BLaER1 treated with 17β-estradiol and CSF1 and Interleukin-3, amounts not matched to agents 10 nM and 100 nM (cell line): Measurements from ENCODE around the gene BABAM2.
A peak's percentile ranks its signal among the peaks of the same experiment; 100 is the strongest.

Experiments
- H3K27ac ChIP-seq, 11 experiments: shearing (Covaris generic); formaldehyde crosslinking; 2 replicates each; pipeline ENCODE4 v1.8.1; 2022
- H3K27me3 ChIP-seq, 11 experiments: shearing (Covaris generic); formaldehyde crosslinking; 2 replicates each; pipeline ENCODE4 v1.8.1; 2022
- H3K36me3 ChIP-seq, 11 experiments: shearing (Covaris generic); formaldehyde crosslinking; 2 replicates each; pipeline ENCODE4 v1.8.1; 2022
- H3K4me1 ChIP-seq, 10 experiments: shearing (Covaris generic); formaldehyde crosslinking; 2 replicates each; pipeline ENCODE4 v1.8.1; 2022
- H3K4me2 ChIP-seq, 11 experiments: shearing (Covaris generic); formaldehyde crosslinking; 2 replicates each; pipeline ENCODE4 v1.8.1; 2022
- H3K4me3 ChIP-seq, 10 experiments: shearing (Covaris generic); formaldehyde crosslinking; 2 replicates each; pipeline ENCODE4 v1.8.1; 2022
- H3K9ac ChIP-seq, 11 experiments: shearing (Covaris generic); formaldehyde crosslinking; 2 replicates each; pipeline ENCODE4 v1.8.1; 2022
- H3K9me3 ChIP-seq, 11 experiments: shearing (Covaris generic); formaldehyde crosslinking; replicated peaks in 1 of 11; 2 replicates each; pipeline ENCODE4 v1.8.1; 2022
- H4K20me1 ChIP-seq, 11 experiments: shearing (Covaris generic); formaldehyde crosslinking; 2 replicates each; pipeline ENCODE4 v1.8.1; 2022
- Cebpa-rat ChIP-seq, 11 experiments: shearing (Covaris generic); IDR thresholded peaks; 2 replicates each; pipeline ENCODE4 v1.8.1; 2022

BABAM2 gene

GRCh38 chr2:28361991-28362710 lies 471.6 kb downstream of the BABAM2 start:
- peak overlapping the region in 4 of 11 experiments; percentile 76 to 80 (median 80); a peak in 8 of 22 replicates for H3K27ac ChIP-seq
- peaks cover 81 to 92% (median 89%) of the 10 kb centered on the region in 10 experiments for H3K4me1 ChIP-seq
- H3K4me3 ChIP-seq, result no peak overlapping the region
- 0 out of 22 replicates have a peak overlapping the region, but pooled peaks of 1 of the 11 experiments have one; percentile 67 for H3K9ac ChIP-seq
- no peak for TF ChIP-seq Cebpa-rat (IDR thresholded peaks at IDR 0.05)
- no peaks in the 10 kb centered on the region for H3K36me3 ChIP-seq
- H4K20me1 ChIP-seq, result no peaks in the 10 kb centered on the region
- no peaks in the 10 kb centered on the region for H3K9me3 ChIP-seq
- peak overlapping the region; percentile 89 to 100 (median 94); a peak in 21 of 22 replicates for H3K4me2 ChIP-seq
- H3K27me3 ChIP-seq, result no peaks in the 10 kb centered on the region

DNA sequence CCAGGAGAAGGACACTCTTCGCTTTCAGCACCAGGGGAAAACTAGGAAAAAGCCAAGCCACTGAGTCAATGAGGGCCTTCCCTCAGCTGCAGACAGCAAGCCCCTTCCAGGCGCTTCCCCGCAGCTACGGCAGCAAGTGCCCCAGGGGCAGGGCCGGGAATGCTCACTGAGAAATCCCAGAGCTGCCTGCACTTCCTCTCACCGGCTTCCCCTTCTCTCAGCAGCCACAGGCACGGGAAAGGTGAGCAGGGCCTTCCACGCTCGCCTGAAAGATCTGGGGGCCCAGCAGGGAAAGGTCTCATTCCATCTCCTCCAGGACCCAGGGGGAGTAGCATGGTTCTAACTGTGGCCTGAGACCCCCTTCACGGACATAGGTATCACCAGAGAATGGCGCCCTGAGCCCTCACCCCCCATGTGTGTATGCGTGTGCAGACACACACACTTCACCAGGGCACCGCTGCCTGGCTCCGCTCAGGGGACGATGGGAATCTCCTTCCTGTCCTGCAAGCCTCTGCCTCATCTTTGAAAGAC lies 472.5 kb downstream of the BABAM2 start:
- Histone ChIP-seq H3K27me3 (no peaks in the 10 kb centered on the region), H3K27ac (0 out of 22 replicates have a peak overlapping the region, but pooled peaks of 1 of the 11 experiments have one; percentile 6), H4K20me1 (no peaks in the 10 kb centered on the region), H3K4me2 (peak overlapping the region; percentile 68 to 100 (median 93)), H3K4me1 (peaks cover 90 to 98% (median 97%) of the 10 kb centered on the region in 10 experiments), H3K9me3 (no peaks in the 10 kb centered on the region), H3K36me3 (no peaks in the 10 kb centered on the region), H3K9ac (no peak overlapping the region; a peak in 1 of 22 replicates), H3K4me3 (no peak overlapping the region)
- TF ChIP-seq Cebpa-rat (IDR thresholded peaks at IDR 0.05), result no peak

GRCh38 chr2:28363686-28364280 lies 473.3 kb downstream of the BABAM2 start:
- Histone ChIP-seq H3K4me2 (peak overlapping the region; percentile 80 to 100 (median 92); a peak in 17 of 22 replicates), H3K4me1 (peaks cover 86 to 99% (median 95%) of the 10 kb centered on the region in 10 experiments), H4K20me1 (no peaks in the 10 kb centered on the region), H3K27me3 (no peaks in the 10 kb centered on the region), H3K9me3 (no peaks in the 10 kb centered on the region), H3K27ac (no peak overlapping the region), H3K9ac (no peak overlapping the region), H3K4me3 (no peak overlapping the region), H3K36me3 (no peaks in the 10 kb centered on the region)
- no peak for TF ChIP-seq Cebpa-rat (IDR thresholded peaks at IDR 0.05)

DNA sequence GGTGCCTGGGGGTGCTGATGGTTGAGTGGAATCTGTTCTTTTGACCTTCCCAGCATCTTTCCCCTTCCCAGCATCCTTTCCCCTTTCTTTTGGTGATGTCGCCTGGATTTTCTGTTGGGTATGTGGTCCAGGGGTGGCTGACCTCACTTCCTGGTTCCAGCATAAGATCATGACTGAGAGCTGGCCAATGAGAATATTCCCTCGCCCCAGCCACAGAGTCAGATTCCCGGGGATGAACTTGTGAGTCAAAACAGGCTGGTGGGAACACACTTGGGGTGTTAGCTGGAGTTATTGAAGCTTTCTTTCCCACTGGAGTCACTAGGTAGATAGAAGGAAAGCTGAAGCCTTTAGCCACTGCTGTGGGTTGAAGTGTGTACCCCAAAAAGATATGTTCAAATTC lies 474.1 kb downstream of the BABAM2 start:
- Histone ChIP-seq H3K4me1 (peaks cover 78 to 98% (median 92%) of the 10 kb centered on the region in 10 experiments), H3K36me3 (no peaks in the 10 kb centered on the region), H3K9me3 (no peaks in the 10 kb centered on the region), H3K4me2 (peak overlapping the region; percentile 79 to 100 (median 88)), H3K9ac (peak overlapping the region in 3 of 11 experiments; percentile 1 to 60 (median 40); a peak in 2 of 22 replicates), H3K27me3 (no peaks in the 10 kb centered on the region), H3K27ac (peak overlapping the region in 8 of 11 experiments; percentile 19 to 92 (median 57); a peak in 9 of 22 replicates), H3K4me3 (no peak overlapping the region), H4K20me1 (no peaks in the 10 kb centered on the region)
- TF ChIP-seq Cebpa-rat (IDR thresholded peaks at IDR 0.05), result no peak

DNA sequence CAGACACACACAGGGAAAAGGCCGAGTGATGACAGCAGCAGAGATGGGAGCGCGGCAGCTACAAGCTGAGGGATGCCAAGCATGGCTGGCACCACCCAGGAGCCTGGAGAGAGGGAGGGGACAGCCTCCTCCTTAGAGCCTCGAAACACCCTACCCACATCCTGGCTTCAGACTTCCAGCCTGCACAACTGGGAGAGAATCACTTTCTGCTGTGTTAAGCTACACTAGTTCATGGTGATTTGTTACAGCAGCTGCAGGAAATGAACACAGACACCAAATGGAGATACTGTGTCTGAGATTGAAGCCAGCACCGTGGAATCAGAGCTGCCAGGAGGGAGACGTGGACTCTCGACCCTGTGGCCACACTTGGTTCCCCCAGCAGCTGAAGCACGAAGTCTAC lies 474.6 kb downstream of the BABAM2 start:
- Histone ChIP-seq H3K4me2 (peak overlapping the region; percentile 79 to 100 (median 88)), H3K27ac (peak overlapping the region in 9 of 11 experiments; percentile 19 to 92 (median 72); a peak in 15 of 22 replicates), H3K4me1 (peaks cover 73 to 97% (median 87%) of the 10 kb centered on the region in 10 experiments), H4K20me1 (no peaks in the 10 kb centered on the region), H3K9me3 (no peaks in the 10 kb centered on the region), H3K4me3 (no peak overlapping the region), H3K9ac (peak overlapping the region in 7 of 11 experiments; percentile 0 to 60 (median 33); a peak in 5 of 22 replicates), H3K36me3 (no peaks in the 10 kb centered on the region), H3K27me3 (no peaks in the 10 kb centered on the region)
- no peak for TF ChIP-seq Cebpa-rat (IDR thresholded peaks at IDR 0.05)

- Histone ChIP-seq H3K27ac (peak overlapping the region in 10 of 11 experiments; percentile 56 to 92 (median 84); a peak in 20 of 22 replicates), H3K4me1 (peaks cover 63 to 92% (median 77%) of the 10 kb centered on the region in 10 experiments), H3K36me3 (no peaks in the 10 kb centered on the region), H3K4me2 (peak overlapping the region; percentile 79 to 100 (median 88)), H3K9me3 (no peaks in the 10 kb centered on the region), H3K9ac (peak overlapping the region in 10 of 11 experiments; percentile 6 to 79 (median 72); a peak in 14 of 22 replicates), H3K4me3 (no peak overlapping the region; a peak in 1 of 20 replicates), H3K27me3 (no peaks in the 10 kb centered on the region), H4K20me1 (no peaks in the 10 kb centered on the region)
- TF ChIP-seq Cebpa-rat (IDR thresholded peaks at IDR 0.05), result no peak
Measured at GRCh38 chr2:28366149-28366495, 475.6 kb downstream of the BABAM2 start.

GRCh38 chr2:28366496-28367282 lies 476.2 kb downstream of the BABAM2 start:
- Histone ChIP-seq H3K27ac (peak overlapping the region in 10 of 11 experiments; percentile 56 to 92 (median 84); a peak in 21 of 22 replicates), H3K4me1 (peaks cover 57 to 86% (median 71%) of the 10 kb centered on the region in 10 experiments), H3K9me3 (no peaks in the 10 kb centered on the region), H3K9ac (peak overlapping the region in 10 of 11 experiments; percentile 8 to 79 (median 72); a peak in 18 of 22 replicates), H3K4me2 (peak overlapping the region; percentile 79 to 100 (median 88)), H3K27me3 (no peaks in the 10 kb centered on the region), H3K36me3 (no peaks in the 10 kb centered on the region), H3K4me3 (peak overlapping the region in 1 of 10 experiments; percentile 21; a peak in 1 of 20 replicates), H4K20me1 (no peaks in the 10 kb centered on the region)
- TF ChIP-seq Cebpa-rat (IDR thresholded peaks at IDR 0.05), result 0 out of 22 replicates have a peak, but pooled peaks of 1 of the 11 experiments have one; percentile 9

DNA sequence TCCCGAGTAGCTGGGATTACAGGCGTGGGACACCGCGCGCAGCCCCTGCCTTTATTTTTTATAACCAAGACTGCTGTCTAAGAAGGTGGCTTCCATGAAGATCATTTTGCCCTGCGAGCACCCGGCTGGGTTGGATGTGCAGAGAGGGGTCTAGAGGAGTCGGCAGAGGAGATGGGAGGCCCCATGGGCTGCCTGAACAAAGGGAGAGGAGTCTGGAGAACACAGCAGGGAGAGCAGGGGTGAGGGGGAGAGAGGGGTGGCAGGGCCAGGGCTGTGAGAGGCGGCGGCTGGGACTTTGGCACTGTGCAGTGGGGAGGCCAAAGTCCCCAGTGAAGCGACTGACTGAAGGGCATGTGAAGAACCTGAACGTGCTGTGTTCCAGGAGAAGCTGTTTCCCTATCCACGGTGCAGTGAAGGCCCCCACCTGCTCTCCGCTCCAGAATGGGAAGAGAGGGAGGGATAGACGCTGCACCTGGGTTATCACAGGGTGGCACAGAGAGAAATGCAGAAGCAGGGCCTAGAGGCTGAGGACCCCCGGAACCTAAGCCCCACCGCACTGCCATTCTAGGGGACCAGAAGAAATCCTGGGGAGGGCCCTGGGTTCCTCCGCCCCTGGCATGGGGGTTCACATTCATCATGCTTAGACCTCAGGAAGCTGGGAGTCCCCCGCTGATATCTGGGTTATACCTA lies 477.3 kb downstream of the BABAM2 start:
- H3K9ac ChIP-seq, result peak overlapping the region in 9 of 11 experiments; percentile 60 to 79 (median 72); a peak in 12 of 22 replicates
- no peaks in the 10 kb centered on the region for H3K36me3 ChIP-seq
- peak overlapping the region; percentile 79 to 100 (median 88); a peak in 21 of 22 replicates for H3K4me2 ChIP-seq
- H3K27me3 ChIP-seq, result no peaks in the 10 kb centered on the region
- H4K20me1 ChIP-seq, result no peaks in the 10 kb centered on the region
- H3K4me1 ChIP-seq, result peaks cover 46 to 75% (median 60%) of the 10 kb centered on the region in 10 experiments
- H3K9me3 ChIP-seq, result no peaks in the 10 kb centered on the region
- H3K27ac ChIP-seq, result peak overlapping the region in 9 of 11 experiments; percentile 72 to 92 (median 86); a peak in 17 of 22 replicates
- TF ChIP-seq Cebpa-rat (IDR thresholded peaks at IDR 0.05), result no peak
- H3K4me3 ChIP-seq, result no peak overlapping the region
